ENCODE measurements around the gene TGFBI.
A peak's percentile ranks its signal among the peaks of the same experiment; 100 is the strongest.

Gene TGFBI

GRCh38 chr5:136061630-136062365, 33.0 kb downstream of the TGFBI start:
- Histone ChIP-seq H3K18ac (ENCODE audit: low read length) (no peak overlapping the region), H4K91ac (ENCODE audit: low read depth, low read length) (no peak overlapping the region), H2AK5ac (ENCODE audit: low read length) (no peak overlapping the region), H3K9ac (ENCODE audit: low read length) (no peak overlapping the region), H3K27ac (ENCODE audit: low read depth, low read length) (no peak overlapping the region), H2BK120ac (ENCODE audit: insufficient read depth, low read length, poor library complexity) (no peak overlapping the region), H2AFZ (ENCODE audit: insufficient read depth, low read length, poor library complexity) (no peak overlapping the region), H3K4me3 (ENCODE audit: low read depth, low read length) (no peak overlapping the region), H3K79me2 (ENCODE audit: control insufficient read depth, insufficient read depth, low read length, poor library complexity) (no peaks in the 10 kb centered on the region), H3K23ac (ENCODE audit: low read length) (no peak overlapping the region), H3K36me3 (ENCODE audit: control insufficient read depth in 1 of 2, insufficient read depth in 2 of 2, low read length in 2 of 2) (peaks cover 71 to 87% of the 10 kb centered on the region in 2 experiments), H2BK12ac (ENCODE audit: low read length) (no peak overlapping the region), H3K79me1 (ENCODE audit: low read length) (peaks cover 7% of the 10 kb centered on the region), H2BK5ac (ENCODE audit: low read depth, low read length, poor library complexity) (no peak overlapping the region), H4K8ac (ENCODE audit: low read depth, low read length) (peak overlapping the region; percentile 26), H3K4me1 (ENCODE audit: control insufficient read depth in 1 of 2, insufficient read depth in 2 of 2, low read length in 2 of 2) (peaks cover 6 to 12% of the 10 kb centered on the region in 2 experiments), H3K14ac (ENCODE audit: low read length) (no peak overlapping the region), H3K4me2 (ENCODE audit: low read length) (no peak overlapping the region), H4K12ac (ENCODE audit: low read depth, low read length) (no peak overlapping the region), H3K27me3 (ENCODE audit: insufficient read depth, low read length) (no peaks in the 10 kb centered on the region), H3K4ac (ENCODE audit: low read depth, low read length) (no peak overlapping the region), H3K9me3 (ENCODE audit: insufficient read depth, low read depth, low read length) (no peaks in the 10 kb centered on the region)
- no peak for DNase-seq
- WGBS (ENCODE audit: extremely low coverage, insufficient coverage, insufficient read length): no CpG with 5 or more reads among the region's 6 CpGs

DNA sequence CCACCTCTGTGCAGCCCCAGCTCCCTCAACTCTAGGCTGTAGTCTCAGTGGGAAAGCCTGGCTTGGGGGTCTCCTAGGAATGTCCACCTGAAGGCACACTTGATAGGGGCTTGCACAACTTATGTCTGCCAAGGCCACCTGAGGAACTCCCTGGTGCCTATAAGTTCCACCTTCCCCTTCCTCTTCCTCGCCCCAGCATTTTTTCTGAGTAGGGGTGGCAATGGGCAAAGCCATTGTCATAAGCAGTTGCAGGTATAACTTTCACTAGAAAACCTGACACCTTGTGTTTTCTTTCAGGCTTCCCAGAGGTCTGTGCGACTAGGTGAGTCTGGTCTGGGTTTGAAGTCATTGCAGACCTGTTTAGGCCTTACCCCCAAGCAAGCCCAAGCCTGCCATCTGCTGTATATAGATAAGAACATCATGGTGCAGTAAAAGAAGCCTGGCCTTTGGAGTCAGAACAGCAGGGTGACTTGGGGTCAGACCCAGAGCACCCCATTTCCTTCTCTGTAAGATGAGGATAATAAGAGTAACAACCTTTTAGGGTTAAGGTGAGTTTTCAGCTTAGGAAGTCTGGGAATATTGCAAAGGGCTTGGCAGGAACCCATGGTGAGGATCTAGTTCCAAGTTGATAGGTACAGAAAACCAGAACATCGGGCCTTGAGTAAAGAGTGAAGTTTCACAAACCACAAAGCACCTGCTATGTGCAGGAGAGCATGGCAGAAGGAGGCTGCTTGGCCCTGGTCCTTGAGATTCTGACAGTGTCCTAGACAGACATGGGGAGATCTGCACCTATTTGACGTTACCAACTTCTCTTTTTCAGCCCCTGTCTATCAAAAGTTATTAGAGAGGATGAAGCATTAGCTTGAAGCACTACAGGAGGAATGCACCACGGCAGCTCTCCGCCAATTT, 33.8 kb downstream of the TGFBI start:
- H3K4me3 ChIP-seq (ENCODE audit: low read depth, low read length): no peak overlapping the region
- H4K12ac ChIP-seq (ENCODE audit: low read depth, low read length): no peak overlapping the region
- peaks cover 65 to 79% of the 10 kb centered on the region in 2 experiments for H3K36me3 ChIP-seq (ENCODE audit: control insufficient read depth in 1 of 2, insufficient read depth in 2 of 2, low read length in 2 of 2)
- no peak overlapping the region for H3K4me2 ChIP-seq (ENCODE audit: low read length)
- no peak overlapping the region for H3K14ac ChIP-seq (ENCODE audit: low read length)
- H2AFZ ChIP-seq (ENCODE audit: insufficient read depth, low read length, poor library complexity): no peak overlapping the region
- no peak overlapping the region for H3K23ac ChIP-seq (ENCODE audit: low read length)
- H3K4me1 ChIP-seq (ENCODE audit: control insufficient read depth in 1 of 2, insufficient read depth in 2 of 2, low read length in 2 of 2): peaks cover 2 to 5% of the 10 kb centered on the region in 2 experiments
- peaks cover 4% of the 10 kb centered on the region for H3K79me1 ChIP-seq (ENCODE audit: low read length)
- no peak overlapping the region for H2BK120ac ChIP-seq (ENCODE audit: insufficient read depth, low read length, poor library complexity)
- no peaks in the 10 kb centered on the region for H3K79me2 ChIP-seq (ENCODE audit: control insufficient read depth, insufficient read depth, low read length, poor library complexity)
- H3K9ac ChIP-seq (ENCODE audit: low read length): no peak overlapping the region
- no peaks in the 10 kb centered on the region for H3K9me3 ChIP-seq (ENCODE audit: insufficient read depth, low read depth, low read length)
- no peak overlapping the region for H2BK5ac ChIP-seq (ENCODE audit: low read depth, low read length, poor library complexity)
- no peak overlapping the region for H4K91ac ChIP-seq (ENCODE audit: low read depth, low read length)
- no peak overlapping the region for H2BK12ac ChIP-seq (ENCODE audit: low read length)
- WGBS (ENCODE audit: extremely low coverage, insufficient coverage, insufficient read length): no CpG with 5 or more reads among the region's 6 CpGs
- H3K27me3 ChIP-seq (ENCODE audit: insufficient read depth, low read length): no peaks in the 10 kb centered on the region
- H3K4ac ChIP-seq (ENCODE audit: low read depth, low read length): no peak overlapping the region
- no peak overlapping the region for H3K18ac ChIP-seq (ENCODE audit: low read length)
- no peak overlapping the region for H4K8ac ChIP-seq (ENCODE audit: low read depth, low read length)
- DNase-seq: peak; percentile 19 to 50
- H2AK5ac ChIP-seq (ENCODE audit: low read length): no peak overlapping the region
- no peak overlapping the region for H3K27ac ChIP-seq (ENCODE audit: low read depth, low read length)

DNA sequence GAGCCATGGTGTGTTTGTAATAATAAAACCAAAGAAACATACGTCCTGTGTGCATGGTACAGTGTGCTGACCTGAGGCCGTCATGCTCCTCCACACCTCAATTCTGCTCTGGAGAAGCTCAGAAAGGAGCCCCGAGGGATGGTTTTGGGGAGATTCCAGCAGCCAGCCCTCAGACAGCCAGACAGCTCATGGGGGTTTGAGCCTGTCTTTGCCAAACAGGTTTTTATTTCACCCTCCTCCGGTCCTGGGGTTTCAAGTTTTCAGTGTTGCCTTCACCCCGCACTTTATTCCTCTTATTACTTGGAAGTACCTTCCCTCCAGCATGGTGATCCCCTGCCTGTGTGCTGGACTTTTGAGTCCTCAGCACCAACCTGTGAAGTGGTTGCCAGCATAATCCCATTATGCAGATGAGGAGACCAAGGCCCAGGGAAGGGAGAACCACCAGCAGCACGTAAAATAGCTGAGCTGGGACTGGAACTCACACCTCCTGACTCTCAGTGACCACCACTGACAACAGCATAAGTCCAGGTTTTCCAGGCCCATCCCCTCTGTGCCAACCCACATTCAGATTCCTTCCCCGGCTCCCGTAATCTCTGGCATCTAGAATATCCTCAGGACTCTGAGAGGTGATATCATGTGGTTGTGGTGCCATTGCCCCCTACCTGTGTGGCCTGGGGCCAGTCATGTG, 35.1 kb downstream of the TGFBI start:
- Histone ChIP-seq H2BK12ac (ENCODE audit: low read length) (no peak overlapping the region), H3K18ac (ENCODE audit: low read length) (no peak overlapping the region), H3K9ac (ENCODE audit: low read length) (no peak overlapping the region), H2BK5ac (ENCODE audit: low read depth, low read length, poor library complexity) (no peak overlapping the region), H4K91ac (ENCODE audit: low read depth, low read length) (no peak overlapping the region), H3K36me3 (ENCODE audit: control insufficient read depth in 1 of 2, insufficient read depth in 2 of 2, low read length in 2 of 2) (peaks cover 55 to 66% of the 10 kb centered on the region in 2 experiments), H3K4ac (ENCODE audit: low read depth, low read length) (no peak overlapping the region), H3K23ac (ENCODE audit: low read length) (no peak overlapping the region), H3K9me3 (ENCODE audit: insufficient read depth, low read depth, low read length) (no peaks in the 10 kb centered on the region), H2BK120ac (ENCODE audit: insufficient read depth, low read length, poor library complexity) (no peak overlapping the region), H3K14ac (ENCODE audit: low read length) (no peak overlapping the region), H3K27ac (ENCODE audit: low read depth, low read length) (no peak overlapping the region), H3K79me2 (ENCODE audit: control insufficient read depth, insufficient read depth, low read length, poor library complexity) (no peaks in the 10 kb centered on the region), H2AK5ac (ENCODE audit: low read length) (no peak overlapping the region), H3K4me1 (ENCODE audit: control insufficient read depth in 1 of 2, insufficient read depth in 2 of 2, low read length in 2 of 2) (peaks cover 0 to 1% of the 10 kb centered on the region in 2 experiments), H3K27me3 (ENCODE audit: insufficient read depth, low read length) (no peaks in the 10 kb centered on the region), H2AFZ (ENCODE audit: insufficient read depth, low read length, poor library complexity) (no peak overlapping the region), H4K12ac (ENCODE audit: low read depth, low read length) (no peak overlapping the region), H3K79me1 (ENCODE audit: low read length) (peaks cover 1% of the 10 kb centered on the region), H3K4me2 (ENCODE audit: low read length) (no peak overlapping the region), H3K4me3 (ENCODE audit: low read depth, low read length) (no peak overlapping the region), H4K8ac (ENCODE audit: low read depth, low read length) (peak overlapping the region; percentile 5)
- no CpG with 5 or more reads among the region's 8 CpGs for WGBS (ENCODE audit: extremely low coverage, insufficient coverage, insufficient read length)
- no peak for DNase-seq

GRCh38 chr5:136064510-136064909, 35.7 kb downstream of the TGFBI start:
- Histone ChIP-seq H2BK5ac (ENCODE audit: low read depth, low read length, poor library complexity) (no peak overlapping the region), H4K91ac (ENCODE audit: low read depth, low read length) (no peak overlapping the region), H3K4me2 (ENCODE audit: low read length) (no peak overlapping the region), H3K27ac (ENCODE audit: low read depth, low read length) (no peak overlapping the region), H3K27me3 (ENCODE audit: insufficient read depth, low read length) (no peaks in the 10 kb centered on the region), H3K9me3 (ENCODE audit: insufficient read depth, low read depth, low read length) (no peaks in the 10 kb centered on the region), H3K79me2 (ENCODE audit: control insufficient read depth, insufficient read depth, low read length, poor library complexity) (no peaks in the 10 kb centered on the region), H3K23ac (ENCODE audit: low read length) (no peak overlapping the region), H3K14ac (ENCODE audit: low read length) (no peak overlapping the region), H3K18ac (ENCODE audit: low read length) (no peak overlapping the region), H2BK120ac (ENCODE audit: insufficient read depth, low read length, poor library complexity) (no peak overlapping the region), H3K9ac (ENCODE audit: low read length) (no peak overlapping the region), H3K79me1 (ENCODE audit: low read length) (no peaks in the 10 kb centered on the region), H3K4ac (ENCODE audit: low read depth, low read length) (no peak overlapping the region), H2AFZ (ENCODE audit: insufficient read depth, low read length, poor library complexity) (no peak overlapping the region), H3K36me3 (ENCODE audit: control insufficient read depth in 1 of 2, insufficient read depth in 2 of 2, low read length in 2 of 2) (peaks cover 50 to 63% of the 10 kb centered on the region in 2 experiments), H4K8ac (ENCODE audit: low read depth, low read length) (no peak overlapping the region), H2AK5ac (ENCODE audit: low read length) (no peak overlapping the region), H2BK12ac (ENCODE audit: low read length) (no peak overlapping the region), H4K12ac (ENCODE audit: low read depth, low read length) (no peak overlapping the region), H3K4me3 (ENCODE audit: low read depth, low read length) (no peak overlapping the region), H3K4me1 (ENCODE audit: control insufficient read depth in 1 of 2, insufficient read depth in 2 of 2, low read length in 2 of 2) (no peaks in the 10 kb centered on the region)
- DNase-seq: peak in 1 of 2 donors; percentile 12
- WGBS (ENCODE audit: extremely low coverage, insufficient coverage, insufficient read length): no CpG with 5 or more reads among the region's 4 CpGs
